ENCODE results near the gene CALML3.

DNA sequence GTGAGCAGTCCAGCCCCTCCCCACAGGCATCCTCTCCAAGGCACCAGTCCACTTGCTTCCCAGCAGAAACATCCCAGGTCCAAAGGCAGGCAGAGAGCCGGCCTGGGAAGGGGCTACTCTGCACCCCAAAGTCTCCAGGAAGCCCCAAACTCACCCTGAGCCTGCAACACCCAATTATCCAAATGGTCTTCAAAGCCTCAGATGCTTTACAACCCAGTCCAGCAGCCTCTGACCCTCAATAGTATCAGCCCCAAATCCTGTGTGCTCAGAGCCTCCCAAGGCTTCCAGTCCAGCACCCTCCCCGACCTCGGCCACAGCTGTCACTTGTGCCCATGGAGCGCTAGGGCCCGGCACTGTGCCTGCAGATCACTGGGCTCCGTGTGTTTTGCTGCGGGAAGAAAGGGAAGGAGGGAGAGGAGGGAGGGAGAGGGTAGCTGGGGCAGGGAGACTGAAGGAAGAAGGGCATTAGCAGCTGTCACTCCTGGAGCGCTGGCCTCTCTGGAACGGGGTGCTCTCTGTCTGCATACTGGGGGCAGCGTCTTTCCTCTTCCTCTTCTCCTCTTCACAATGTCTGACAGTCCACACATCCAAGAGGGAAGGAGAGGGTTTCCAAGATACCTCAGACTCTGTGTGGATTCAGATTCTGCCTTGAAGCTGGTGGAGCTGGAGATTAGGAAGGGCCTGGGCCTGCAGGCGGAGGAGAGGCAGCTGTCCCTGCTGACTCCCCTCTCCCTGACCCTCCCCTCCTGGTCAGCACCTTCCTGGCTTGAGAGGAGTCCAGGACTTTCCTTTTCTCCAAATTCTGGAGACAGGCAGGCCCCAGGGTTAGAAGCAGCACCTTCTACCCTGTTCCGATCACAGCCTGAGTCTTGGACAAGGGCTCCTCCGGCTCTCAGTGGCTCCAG, 38.6 kb upstream of the CALML3 start:
- TF ChIP-seq, protein P1, sequence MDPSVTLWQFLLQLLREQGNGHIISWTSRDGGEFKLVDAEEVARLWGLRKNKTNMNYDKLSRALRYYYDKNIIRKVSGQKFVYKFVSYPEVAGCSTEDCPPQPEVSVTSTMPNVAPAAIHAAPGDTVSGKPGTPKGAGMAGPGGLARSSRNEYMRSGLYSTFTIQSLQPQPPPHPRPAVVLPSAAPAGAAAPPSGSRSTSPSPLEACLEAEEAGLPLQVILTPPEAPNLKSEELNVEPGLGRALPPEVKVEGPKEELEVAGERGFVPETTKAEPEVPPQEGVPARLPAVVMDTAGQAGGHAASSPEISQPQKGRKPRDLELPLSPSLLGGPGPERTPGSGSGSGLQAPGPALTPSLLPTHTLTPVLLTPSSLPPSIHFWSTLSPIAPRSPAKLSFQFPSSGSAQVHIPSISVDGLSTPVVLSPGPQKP (IDR thresholded peaks at IDR 0.05; ENCODE audit: low read depth, low read length), result no peak
- TF ChIP-seq HDAC6 (IDR thresholded peaks at IDR 0.05; ENCODE audit: unreplicated experiment) (no peak), TBL1XR1 (IDR thresholded peaks at IDR 0.05; ENCODE audit: low read depth, low read length) (no peak)

Data from GM12878 (cell line).